SK-N-SH (cell line): ENCODE data around the gene PAK1. TPM values are rescaled to one million over a fixed set of nuclear protein-coding genes. Genes with fewer than 3 reads are reported as not detected.

ENCODE experiments used
- CTCF ChIA-PET: fragments of 300-600, 350-600 bp; formaldehyde crosslinking; extraction: SDS; loops from one replicate; lab custom pipeline; 2021; lab: Yijun Ruan, JAX
- POLR2A ChIA-PET: fragments of 350-600 bp; sonication (Branson Sonifier 250); formaldehyde crosslinking; extraction: SDS; loops from one replicate; lab custom pipeline; 2020; ENCODE audit warnings: antibody characterized with exemption, inconsistent platforms; lab: Yijun Ruan, JAX
- DNase-seq: peaks from one replicate; pipeline ENCODE4 v3.0.0; 2012
- H2AFZ ChIP-seq: fragments of 200-600 bp; sonication (generic); 2 replicates; pipeline ENCODE4 v1.8.1; 2016; ENCODE audit warnings: antibody characterized with exemption, mild to moderate bottlenecking, low read depth
- H3F3A ChIP-seq: fragments of 200-600 bp; sonication (generic); replicated peaks from 2 replicates; pipeline ENCODE3; 2016; ENCODE audit warnings: antibody characterized with exemption, mild to moderate bottlenecking; ENCODE audit not compliant: insufficient read depth
- H3K27ac ChIP-seq, 2 experiments: fragments of 200-500 bp in 1 of 2; fragments of 200-600 bp in 1 of 2; sonication (Bioruptor generic) in 1 of 2; sonication (generic), shearing (Covaris generic) in 1 of 2; 2 replicates each; pipeline versions ENCODE4 v1.5.1 to v1.6.1; 2014 to 2016; ENCODE audit warnings: low read depth in 2 of 2, inconsistent platforms in 1 of 2, low read length in 1 of 2, mild to moderate bottlenecking in 1 of 2, mixed read lengths in 1 of 2
- H3K27me3 ChIP-seq: fragments of 200-600 bp; sonication (generic), shearing (Covaris generic); 2 replicates; pipeline ENCODE4 v1.6.1; 2016; ENCODE audit warnings: mixed run types; ENCODE audit not compliant: insufficient read depth
- H3K36me3 ChIP-seq, 2 experiments: fragments of 200-500 bp in 1 of 2; fragments of 200-600 bp in 1 of 2; sonication (Bioruptor generic) in 1 of 2; sonication (generic) in 1 of 2; replicated peaks in 1 of 2; 2 replicates each; pipeline versions ENCODE3 to v1.5.1; 2014 to 2016; ENCODE audit warnings: low read length in 1 of 2, mild to moderate bottlenecking in 1 of 2; ENCODE audit not compliant: insufficient read depth in 2 of 2, control insufficient read depth in 1 of 2
- H3K4me1 ChIP-seq, 2 experiments: fragments of 200-500 bp in 1 of 2; fragments of 200-600 bp in 1 of 2; sonication (Bioruptor generic) in 1 of 2; sonication (generic), shearing (Covaris generic) in 1 of 2; 2 replicates each; pipeline versions ENCODE4 v1.5.1 to v1.6.1; 2014 to 2016; ENCODE audit warnings: low read depth in 1 of 2, low read length in 1 of 2, mixed run types in 1 of 2; ENCODE audit not compliant: insufficient read depth in 2 of 2, control insufficient read depth in 1 of 2
- H3K4me2 ChIP-seq: fragments of 200-600 bp; sonication (generic), shearing (Covaris generic); 2 replicates; pipeline ENCODE4 v1.6.1; 2017; ENCODE audit warnings: mixed run types
- H3K4me3 ChIP-seq, 2 experiments: fragments of 200-500 bp in 1 of 2; fragments of 200-600 bp in 1 of 2; sonication (Bioruptor generic) in 1 of 2; sonication (generic), shearing (Covaris generic) in 1 of 2; 2 replicates each; pipeline versions ENCODE4 v1.5.1 to v1.8.1; 2014 to 2016; ENCODE audit warnings: low read depth in 2 of 2, inconsistent platforms in 1 of 2, low read length in 1 of 2, mild to moderate bottlenecking in 1 of 2, mixed read lengths in 1 of 2, moderate library complexity in 1 of 2
- H3K79me2 ChIP-seq: fragments of 200-600 bp; sonication (generic); 2 replicates; pipeline ENCODE4 v1.8.1; 2017; ENCODE audit warnings: mild to moderate bottlenecking; ENCODE audit not compliant: insufficient read depth
- H3K9ac ChIP-seq: fragments of 200-600 bp; sonication (generic); 2 replicates; pipeline ENCODE4 v1.6.1; 2017; ENCODE audit warnings: mixed run types
- H3K9me2 ChIP-seq: fragments of 200-600 bp; sonication (generic); 2 replicates; pipeline ENCODE4 v1.6.1; 2017; ENCODE audit warnings: mixed run types
- H3K9me3 ChIP-seq: fragments of 200-600 bp; sonication (generic); 2 replicates; pipeline ENCODE4 v1.6.1; 2017; ENCODE audit warnings: mixed run types, mild to moderate bottlenecking, moderate library complexity
- H4K20me1 ChIP-seq: fragments of 200-600 bp; sonication (generic); 2 replicates; pipeline ENCODE4 v1.6.1; 2017; ENCODE audit warnings: mild to moderate bottlenecking, mixed run types; ENCODE audit not compliant: insufficient read depth
- CHD2 ChIP-seq: fragments of 150-350 bp; IDR thresholded peaks from 2 replicates; pipeline ENCODE4 v1.6.1; 2018; ENCODE audit warnings: low read length; ENCODE audit not compliant: partially characterized antibody
- EP300 ChIP-seq, 2 experiments: IDR thresholded peaks; 2 replicates each; pipeline versions ENCODE4 v1.4.0 to v1.6.1; 2012; ENCODE audit warnings: borderline replicate concordance in 1 of 2, low read depth in 1 of 2, low read length in 1 of 2
- FOSL2 ChIP-seq: IDR thresholded peaks from 2 replicates; pipeline ENCODE4 v1.4.0; 2012; ENCODE audit warnings: low read depth, mild to moderate bottlenecking, moderate library complexity, borderline replicate concordance
- FOXJ3 ChIP-seq: sonication (generic); formaldehyde crosslinking; IDR thresholded peaks from 2 replicates; pipeline ENCODE4 v1.5.1; 2020; ENCODE audit warnings: mild to moderate bottlenecking, missing genetic modification reagents
- FOXM1 ChIP-seq: IDR thresholded peaks from 2 replicates; pipeline ENCODE4 v1.4.0; 2012; ENCODE audit warnings: low read depth, mild to moderate bottlenecking
- GABPA ChIP-seq: IDR thresholded peaks from 2 replicates; pipeline ENCODE4 v1.4.0; 2012; ENCODE audit warnings: low read depth, mild to moderate bottlenecking
- GATA2 ChIP-seq: sonication (generic); formaldehyde crosslinking; IDR thresholded peaks from 2 replicates; pipeline ENCODE4 v1.5.0; 2020; ENCODE audit warnings: mild to moderate bottlenecking, missing genetic modification reagents
- JUND ChIP-seq: IDR thresholded peaks from 2 replicates; pipeline ENCODE4 v1.4.0; 2012
- MXI1 ChIP-seq: IDR thresholded peaks from 2 replicates; pipeline ENCODE4 v1.6.1; 2012; ENCODE audit warnings: mild to moderate bottlenecking, low read depth, low read length, improper control_type of control experiment
- NFIC ChIP-seq: IDR thresholded peaks from 2 replicates; pipeline ENCODE4 v1.4.0; 2012; ENCODE audit warnings: borderline replicate concordance
- NRF1 ChIP-seq: IDR thresholded peaks from 2 replicates; pipeline ENCODE4 v1.6.1; 2012; ENCODE audit warnings: low read depth, mild to moderate bottlenecking, low read length
- POLR2AphosphoS5 ChIP-seq: IDR thresholded peaks from 2 replicates; pipeline ENCODE4 v1.6.1; 2012; ENCODE audit warnings: low read depth, low read length
- RAD21 ChIP-seq: IDR thresholded peaks from 2 replicates; pipeline ENCODE4 v1.6.1; 2012; ENCODE audit warnings: mild to moderate bottlenecking, low read length
- RCOR1 ChIP-seq: fragments of 150-350 bp; IDR thresholded peaks from 2 replicates; pipeline ENCODE4 v1.6.1; 2017; ENCODE audit warnings: antibody characterized with exemption, low read length
- RFX5 ChIP-seq: IDR thresholded peaks from 2 replicates; pipeline ENCODE4 v1.6.1; 2012; ENCODE audit warnings: mild to moderate bottlenecking, improper control_type of control experiment, low read length
- RXRA ChIP-seq: IDR thresholded peaks from 2 replicates; pipeline ENCODE4 v1.4.0; 2012; ENCODE audit warnings: low read depth, mild to moderate bottlenecking, borderline replicate concordance
- SIN3A ChIP-seq: IDR thresholded peaks from 2 replicates; pipeline ENCODE4 v1.6.1; 2012; ENCODE audit warnings: low read depth, mild to moderate bottlenecking, low read length, moderate library complexity, borderline replicate concordance
- SMC3 ChIP-seq: IDR thresholded peaks from 2 replicates; pipeline ENCODE4 v1.6.1; 2012; ENCODE audit warnings: low read depth, low read length, improper control_type of control experiment
- TCF12 ChIP-seq: IDR thresholded peaks from 2 replicates; pipeline ENCODE4 v1.4.0; 2012
- TEAD4 ChIP-seq: IDR thresholded peaks from 2 replicates; pipeline ENCODE4 v1.4.0; 2012; ENCODE audit warnings: mild to moderate bottlenecking, borderline replicate concordance; ENCODE audit not compliant: insufficient read depth
- YY1 ChIP-seq: IDR thresholded peaks from 2 replicates; pipeline ENCODE4 v1.4.0; 2012; ENCODE audit warnings: low read depth, mild to moderate bottlenecking
- WGBS: methylation state at CpG from one replicate; pipeline ENCODE4 v1.1.6; 2017; ENCODE audit warnings: low lambda C conversion rate; 5-methylcytosine and 5-hydroxymethylcytosine counted together
- polyA plus RNA-seq, 3 experiments: library from polyadenylated mRNA; depleted of rRNA; stranded (reverse); fragments of >200 nt; gene quantifications; 2 replicates each; pipeline ENCODE4 v1.2.3, GENCODE V29; 2012
- TF ChIP-seq, protein P1 (sequence below): fragments of 200-600 bp; sonication (generic); IDR thresholded peaks from 2 replicates; pipeline ENCODE4 v1.6.1; 2017; ENCODE audit warnings: antibody characterized with exemption, mild to moderate bottlenecking, moderate library complexity
- TF ChIP-seq, protein P2 (sequence below): IDR thresholded peaks from 2 replicates; pipeline ENCODE4 v1.4.0; 2012; ENCODE audit warnings: low read depth, borderline replicate concordance
- TF ChIP-seq, protein P3 (sequence below): fragments of 150-350 bp; IDR thresholded peaks from 2 replicates; pipeline ENCODE4 v1.6.1; 2016; ENCODE audit warnings: mild to moderate bottlenecking, low read depth, low read length
- TF ChIP-seq, protein P4 (sequence below): fragments of 150-350 bp; IDR thresholded peaks from 2 replicates; pipeline ENCODE4 v1.6.1; 2017; ENCODE audit warnings: antibody characterized with exemption, low read length, low read depth, borderline replicate concordance
- TF ChIP-seq, protein P5 (sequence below): IDR thresholded peaks from 2 replicates; pipeline ENCODE4; 2012
- TF ChIP-seq, protein P6 (sequence below): IDR thresholded peaks from 2 replicates; pipeline ENCODE4 v1.4.0; 2012; ENCODE audit warnings: low read depth

Gene PAK1
- polyA plus RNA-seq, 1 of the 3 experiments (the other 2 are of a cell fraction): 17.9 TPM

DNA sequence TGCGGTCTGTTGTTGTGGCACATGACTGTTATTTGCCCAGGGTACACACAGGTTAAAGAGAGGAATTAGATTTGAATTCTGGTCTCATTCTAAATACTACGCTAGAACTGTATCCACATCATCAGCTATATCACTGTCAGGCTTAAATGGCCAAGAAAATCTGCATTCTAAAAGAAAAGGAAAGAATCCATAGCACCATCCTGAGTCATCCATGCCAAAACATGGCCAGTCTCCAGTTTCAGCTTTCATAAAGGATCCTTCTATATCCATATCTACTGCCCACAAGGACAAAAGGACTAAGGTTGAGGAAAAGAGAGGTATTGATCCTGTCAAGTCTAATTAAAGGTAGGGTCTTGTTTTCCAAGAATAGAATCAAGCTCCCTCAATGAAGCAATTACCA, 98.8 kb downstream of the PAK1 start:
- 54% methylated on average over 2 of the region's 2 CpGs for WGBS
- H3K4me2 ChIP-seq: peak overlapping the region; percentile 8; the same call in 1 of the 2 replicates
- H3K27ac ChIP-seq: peak overlapping the region in 1 of 2 experiments; percentile 72; a peak in 2 of 4 replicates
- peaks cover 0 to 27% of the 10 kb centered on the region in 2 experiments; a peak in 1 of 4 replicates for H3K4me1 ChIP-seq
- ChIA-PET CTCF (interaction anchor here (0.9 to 1.5 kb wide), 2 partner anchors 117 to 282 kb away, joined by 3 read pairs; no protein-coding TSS in a partner anchor), POLR2A (no interaction called here)
- H3K4me3 ChIP-seq: no peak overlapping the region
- no peaks in the 10 kb centered on the region for H3K79me2 ChIP-seq
- no peaks in the 10 kb centered on the region for H3K9me3 ChIP-seq
- H3F3A ChIP-seq: peaks cover 43% of the 10 kb centered on the region
- H3K36me3 ChIP-seq: no peaks in the 10 kb centered on the region
- no peaks in the 10 kb centered on the region for H3K27me3 ChIP-seq
- no peak overlapping the region for H2AFZ ChIP-seq
- TF ChIP-seq TCF12 (peak; percentile 35; the same call in 1 of the 2 replicates), EP300 (IDR thresholded peaks at IDR 0.05; ENCODE audit: borderline replicate concordance in 1 of 2, low read depth in 1 of 2, low read length in 1 of 2) (no peak), YY1 (0 out of 2 replicates have a peak, but pooled peaks have one; percentile 24), CHD2 (no peak), MXI1 (no peak), FOXJ3 (CRISPR knock-in tag) (no peak), SIN3A (no peak), NFIC (peak; percentile 38; the same call in 1 of the 2 replicates), JUND (peak; percentile 18; the same call in 1 of the 2 replicates), RXRA (no peak), TEAD4 (no peak), POLR2AphosphoS5 (no peak), NRF1 (no peak), RFX5 (no peak), GABPA (no peak), SMC3 (no peak), RAD21 (no peak), FOSL2 (peak; percentile 61), FOXM1 (no peak), RCOR1 (no peak), GATA2 (CRISPR knock-in tag) (no peak)
- TF ChIP-seq, protein P1, sequence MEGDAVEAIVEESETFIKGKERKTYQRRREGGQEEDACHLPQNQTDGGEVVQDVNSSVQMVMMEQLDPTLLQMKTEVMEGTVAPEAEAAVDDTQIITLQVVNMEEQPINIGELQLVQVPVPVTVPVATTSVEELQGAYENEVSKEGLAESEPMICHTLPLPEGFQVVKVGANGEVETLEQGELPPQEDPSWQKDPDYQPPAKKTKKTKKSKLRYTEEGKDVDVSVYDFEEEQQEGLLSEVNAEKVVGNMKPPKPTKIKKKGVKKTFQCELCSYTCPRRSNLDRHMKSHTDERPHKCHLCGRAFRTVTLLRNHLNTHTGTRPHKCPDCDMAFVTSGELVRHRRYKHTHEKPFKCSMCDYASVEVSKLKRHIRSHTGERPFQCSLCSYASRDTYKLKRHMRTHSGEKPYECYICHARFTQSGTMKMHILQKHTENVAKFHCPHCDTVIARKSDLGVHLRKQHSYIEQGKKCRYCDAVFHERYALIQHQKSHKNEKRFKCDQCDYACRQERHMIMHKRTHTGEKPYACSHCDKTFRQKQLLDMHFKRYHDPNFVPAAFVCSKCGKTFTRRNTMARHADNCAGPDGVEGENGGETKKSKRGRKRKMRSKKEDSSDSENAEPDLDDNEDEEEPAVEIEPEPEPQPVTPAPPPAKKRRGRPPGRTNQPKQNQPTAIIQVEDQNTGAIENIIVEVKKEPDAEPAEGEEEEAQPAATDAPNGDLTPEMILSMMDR: no peak
- TF ChIP-seq, protein P2, sequence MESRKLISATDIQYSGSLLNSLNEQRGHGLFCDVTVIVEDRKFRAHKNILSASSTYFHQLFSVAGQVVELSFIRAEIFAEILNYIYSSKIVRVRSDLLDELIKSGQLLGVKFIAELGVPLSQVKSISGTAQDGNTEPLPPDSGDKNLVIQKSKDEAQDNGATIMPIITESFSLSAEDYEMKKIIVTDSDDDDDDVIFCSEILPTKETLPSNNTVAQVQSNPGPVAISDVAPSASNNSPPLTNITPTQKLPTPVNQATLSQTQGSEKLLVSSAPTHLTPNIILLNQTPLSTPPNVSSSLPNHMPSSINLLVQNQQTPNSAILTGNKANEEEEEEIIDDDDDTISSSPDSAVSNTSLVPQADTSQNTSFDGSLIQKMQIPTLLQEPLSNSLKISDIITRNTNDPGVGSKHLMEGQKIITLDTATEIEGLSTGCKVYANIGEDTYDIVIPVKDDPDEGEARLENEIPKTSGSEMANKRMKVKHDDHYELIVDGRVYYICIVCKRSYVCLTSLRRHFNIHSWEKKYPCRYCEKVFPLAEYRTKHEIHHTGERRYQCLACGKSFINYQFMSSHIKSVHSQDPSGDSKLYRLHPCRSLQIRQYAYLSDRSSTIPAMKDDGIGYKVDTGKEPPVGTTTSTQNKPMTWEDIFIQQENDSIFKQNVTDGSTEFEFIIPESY: no peak
- TF ChIP-seq, protein P3, sequence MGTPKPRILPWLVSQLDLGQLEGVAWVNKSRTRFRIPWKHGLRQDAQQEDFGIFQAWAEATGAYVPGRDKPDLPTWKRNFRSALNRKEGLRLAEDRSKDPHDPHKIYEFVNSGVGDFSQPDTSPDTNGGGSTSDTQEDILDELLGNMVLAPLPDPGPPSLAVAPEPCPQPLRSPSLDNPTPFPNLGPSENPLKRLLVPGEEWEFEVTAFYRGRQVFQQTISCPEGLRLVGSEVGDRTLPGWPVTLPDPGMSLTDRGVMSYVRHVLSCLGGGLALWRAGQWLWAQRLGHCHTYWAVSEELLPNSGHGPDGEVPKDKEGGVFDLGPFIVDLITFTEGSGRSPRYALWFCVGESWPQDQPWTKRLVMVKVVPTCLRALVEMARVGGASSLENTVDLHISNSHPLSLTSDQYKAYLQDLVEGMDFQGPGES: no peak
- TF ChIP-seq, protein P4, sequence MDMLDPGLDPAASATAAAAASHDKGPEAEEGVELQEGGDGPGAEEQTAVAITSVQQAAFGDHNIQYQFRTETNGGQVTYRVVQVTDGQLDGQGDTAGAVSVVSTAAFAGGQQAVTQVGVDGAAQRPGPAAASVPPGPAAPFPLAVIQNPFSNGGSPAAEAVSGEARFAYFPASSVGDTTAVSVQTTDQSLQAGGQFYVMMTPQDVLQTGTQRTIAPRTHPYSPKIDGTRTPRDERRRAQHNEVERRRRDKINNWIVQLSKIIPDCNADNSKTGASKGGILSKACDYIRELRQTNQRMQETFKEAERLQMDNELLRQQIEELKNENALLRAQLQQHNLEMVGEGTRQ: no peak
- TF ChIP-seq, protein P5, sequence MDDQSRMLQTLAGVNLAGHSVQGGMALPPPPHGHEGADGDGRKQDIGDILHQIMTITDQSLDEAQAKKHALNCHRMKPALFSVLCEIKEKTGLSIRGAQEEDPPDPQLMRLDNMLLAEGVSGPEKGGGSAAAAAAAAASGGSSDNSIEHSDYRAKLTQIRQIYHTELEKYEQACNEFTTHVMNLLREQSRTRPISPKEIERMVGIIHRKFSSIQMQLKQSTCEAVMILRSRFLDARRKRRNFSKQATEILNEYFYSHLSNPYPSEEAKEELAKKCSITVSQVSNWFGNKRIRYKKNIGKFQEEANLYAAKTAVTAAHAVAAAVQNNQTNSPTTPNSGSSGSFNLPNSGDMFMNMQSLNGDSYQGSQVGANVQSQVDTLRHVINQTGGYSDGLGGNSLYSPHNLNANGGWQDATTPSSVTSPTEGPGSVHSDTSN: peak; percentile 23; the same call in 1 of the 2 replicates
- TF ChIP-seq, protein P6, sequence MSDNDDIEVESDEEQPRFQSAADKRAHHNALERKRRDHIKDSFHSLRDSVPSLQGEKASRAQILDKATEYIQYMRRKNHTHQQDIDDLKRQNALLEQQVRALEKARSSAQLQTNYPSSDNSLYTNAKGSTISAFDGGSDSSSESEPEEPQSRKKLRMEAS: no peak
- TF ChIP-seq, all 33 proteins: peak for 6
- Histone ChIP-seq H3K9me2 (no peaks in the 10 kb centered on the region), H3K9ac (no peak overlapping the region; the same call in 1 of the 2 replicates), H4K20me1 (no peaks in the 10 kb centered on the region)
- no peak for DNase-seq
